Measurements from ENCODE around the gene MTRR.

DNA sequence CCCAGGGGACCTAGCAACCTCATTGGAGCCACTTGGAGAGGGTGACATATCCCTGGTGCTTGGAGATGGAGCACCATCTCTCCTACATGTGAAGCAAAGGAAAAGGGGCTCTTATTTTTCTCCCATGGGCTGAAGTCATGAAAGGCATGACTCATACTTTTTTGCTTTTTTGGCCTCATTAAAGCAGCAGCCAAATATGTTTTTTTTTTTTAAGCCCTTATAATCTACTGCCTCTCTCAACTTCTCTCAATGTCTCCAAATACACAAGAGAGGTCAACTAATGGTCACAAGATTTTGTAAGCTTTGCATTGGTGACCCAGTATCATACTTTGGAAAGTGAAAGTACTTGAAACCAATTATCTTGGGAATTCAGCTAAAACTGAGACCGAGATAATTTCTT is 16.4 kb upstream of the MTRR start:
- TF ChIP-seq, protein P1, sequence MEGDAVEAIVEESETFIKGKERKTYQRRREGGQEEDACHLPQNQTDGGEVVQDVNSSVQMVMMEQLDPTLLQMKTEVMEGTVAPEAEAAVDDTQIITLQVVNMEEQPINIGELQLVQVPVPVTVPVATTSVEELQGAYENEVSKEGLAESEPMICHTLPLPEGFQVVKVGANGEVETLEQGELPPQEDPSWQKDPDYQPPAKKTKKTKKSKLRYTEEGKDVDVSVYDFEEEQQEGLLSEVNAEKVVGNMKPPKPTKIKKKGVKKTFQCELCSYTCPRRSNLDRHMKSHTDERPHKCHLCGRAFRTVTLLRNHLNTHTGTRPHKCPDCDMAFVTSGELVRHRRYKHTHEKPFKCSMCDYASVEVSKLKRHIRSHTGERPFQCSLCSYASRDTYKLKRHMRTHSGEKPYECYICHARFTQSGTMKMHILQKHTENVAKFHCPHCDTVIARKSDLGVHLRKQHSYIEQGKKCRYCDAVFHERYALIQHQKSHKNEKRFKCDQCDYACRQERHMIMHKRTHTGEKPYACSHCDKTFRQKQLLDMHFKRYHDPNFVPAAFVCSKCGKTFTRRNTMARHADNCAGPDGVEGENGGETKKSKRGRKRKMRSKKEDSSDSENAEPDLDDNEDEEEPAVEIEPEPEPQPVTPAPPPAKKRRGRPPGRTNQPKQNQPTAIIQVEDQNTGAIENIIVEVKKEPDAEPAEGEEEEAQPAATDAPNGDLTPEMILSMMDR (IDR thresholded peaks at IDR 0.05) = no peak
- no peak for TF ChIP-seq POLR2A (IDR thresholded peaks at IDR 0.05)
- no peak for TF ChIP-seq POLR2AphosphoS5 (IDR thresholded peaks at IDR 0.05; ENCODE audit: insufficient read depth in 1 of 2, low read depth in 1 of 2)

Measured in vagina (tissue), 2 donors.